Activated CD4-positive, alpha-beta T cell treated with anti-CD3 and anti-CD28 coated beads, Interleukin-2, amount 50 U/mL, for 16 hours (primary cell): ENCODE results near the gene B4GALT2.

Experiments
- DNase-seq: peaks from one replicate; pipeline ENCODE4 v3.0.0-alpha.2; 2020

The B4GALT2 gene

GRCh38 chr1:43978551-43979260, at the start of gene B4GALT2:
B4GALT2 (plus strand) TSS chr1:43979210; CDS start chr1:43981161, 1,951 bp downstream.
- DNase-seq, result peak; percentile 47

- DNase-seq, result peak; percentile 28
Observed at GRCh38 chr1:43930168-43930948, 48.7 kb upstream of the B4GALT2 start.

- no peak for DNase-seq
Observed at GRCh38 chr1:43930949-43931275, 48.1 kb upstream of the B4GALT2 start.

GRCh38 chr1:43931711-43932660, 47.0 kb upstream of the B4GALT2 start:
- no peak for DNase-seq

- DNase-seq, result no peak
Observed at GRCh38 chr1:43932786-43933385, 46.1 kb upstream of the B4GALT2 start.

GRCh38 chr1:43933386-43934100, 45.5 kb upstream of the B4GALT2 start, which contains the start of gene ARTN:
ARTN (plus strand) TSS chr1:43933801; CDS start chr1:43935657, 1,856 bp downstream.
- DNase-seq, result no peak

GRCh38 chr1:43934101-43934985, 44.7 kb upstream of the B4GALT2 start:
- DNase-seq, result peak; percentile 58

GRCh38 chr1:43934986-43935324, 44.1 kb upstream of the B4GALT2 start:
- DNase-seq, result no peak

GRCh38 chr1:43935711-43936427, 43.1 kb upstream of the B4GALT2 start:
- DNase-seq, result no peak

GRCh38 chr1:43936431-43937151, 42.4 kb upstream of the B4GALT2 start:
- no peak for DNase-seq

- no peak for DNase-seq
Observed at GRCh38 chr1:43937179-43937865, 41.7 kb upstream of the B4GALT2 start.

- DNase-seq, result no peak
Observed at GRCh38 chr1:43938383-43938782, 40.6 kb upstream of the B4GALT2 start.

- DNase-seq, result no peak
Observed at GRCh38 chr1:43938892-43939587, 40.0 kb upstream of the B4GALT2 start.

- no peak for DNase-seq
Observed at GRCh38 chr1:43942411-43942810, 36.6 kb upstream of the B4GALT2 start.

- DNase-seq, result no peak
Observed at GRCh38 chr1:43944860-43945259, 34.1 kb upstream of the B4GALT2 start.

GRCh38 chr1:43945674-43946235, 33.3 kb upstream of the B4GALT2 start:
- DNase-seq, result no peak

GRCh38 chr1:43946236-43947060, 32.6 kb upstream of the B4GALT2 start, which contains the start of gene IPO13:
IPO13 (plus strand) TSS chr1:43946950; CDS start chr1:43947601, 651 bp downstream.
- peak; percentile 97 for DNase-seq
